GM21717 (cell line): ENCODE measurements around the gene BMPR1A.

ENCODE experiments used
- ATAC-seq: cut with Tn5 transposase; IDR thresholded peaks from one replicate; pipeline ENCODE4 v1.9.1; 2021; ENCODE audit warnings: mild to moderate bottlenecking, moderate library complexity; ENCODE audit not compliant: unreplicated experiment

BMPR1A gene

GRCh38 chr10:86759073-86759672, 2.8 kb downstream of the BMPR1A start:
- ATAC-seq, result no peak

GRCh38 chr10:86763404-86763803, 7.0 kb downstream of the BMPR1A start:
- ATAC-seq, result no peak

- ATAC-seq, result no peak
Measured at GRCh38 chr10:86765548-86765947, 9.1 kb downstream of the BMPR1A start.

GRCh38 chr10:86768412-86769062, 12.1 kb downstream of the BMPR1A start:
- no peak for ATAC-seq

GRCh38 chr10:86769991-86770390, 13.6 kb downstream of the BMPR1A start:
- no peak for ATAC-seq

- no peak for ATAC-seq
Measured at GRCh38 chr10:86770412-86770960, 14.1 kb downstream of the BMPR1A start.

- ATAC-seq, result no peak
Measured at GRCh38 chr10:86773498-86773897, 17.1 kb downstream of the BMPR1A start.

- peak; percentile 83 for ATAC-seq
Measured at GRCh38 chr10:86775056-86775869, 18.8 kb downstream of the BMPR1A start.

- ATAC-seq, result no peak
Measured at GRCh38 chr10:86775870-86776180, 19.4 kb downstream of the BMPR1A start.

GRCh38 chr10:86779220-86780017, 23.0 kb downstream of the BMPR1A start:
- ATAC-seq, result no peak

GRCh38 chr10:86782701-86783418, 26.4 kb downstream of the BMPR1A start:
- ATAC-seq, result peak; percentile 79

GRCh38 chr10:86785037-86785436, 28.6 kb downstream of the BMPR1A start:
- no peak for ATAC-seq

- ATAC-seq, result no peak
Measured at GRCh38 chr10:86785968-86786367, 29.5 kb downstream of the BMPR1A start.

GRCh38 chr10:86786368-86786767, 29.9 kb downstream of the BMPR1A start:
- ATAC-seq, result no peak

- ATAC-seq, result no peak
Measured at GRCh38 chr10:86790394-86790793, 34.0 kb downstream of the BMPR1A start.

GRCh38 chr10:86792461-86793167, 36.2 kb downstream of the BMPR1A start:
- ATAC-seq, result no peak

GRCh38 chr10:86793696-86794095, 37.3 kb downstream of the BMPR1A start:
- ATAC-seq, result no peak

- ATAC-seq, result no peak
Measured at GRCh38 chr10:86795353-86795752, 38.9 kb downstream of the BMPR1A start.

GRCh38 chr10:86798025-86798424, 41.6 kb downstream of the BMPR1A start:
- no peak for ATAC-seq

- peak; percentile 84 for ATAC-seq
Measured at GRCh38 chr10:86798611-86799010, 42.2 kb downstream of the BMPR1A start.
